SK-N-SH (cell line): ENCODE results near the gene PARD3. TPM values are rescaled to one million over a fixed set of nuclear protein-coding genes. Genes with fewer than 3 reads are reported as not detected.

Source experiments
- CTCF ChIA-PET: fragments of 300-600, 350-600 bp; formaldehyde crosslinking; extraction: SDS; loops from one replicate; lab custom pipeline; 2021; lab: Yijun Ruan, JAX
- POLR2A ChIA-PET: fragments of 350-600 bp; sonication (Branson Sonifier 250); formaldehyde crosslinking; extraction: SDS; loops from one replicate; lab custom pipeline; 2020; ENCODE audit warnings: antibody characterized with exemption, inconsistent platforms; lab: Yijun Ruan, JAX
- DNase-seq: peaks from one replicate; pipeline ENCODE4 v3.0.0; 2012
- H2AFZ ChIP-seq: fragments of 200-600 bp; sonication (generic); 2 replicates; pipeline ENCODE4 v1.8.1; 2016; ENCODE audit warnings: antibody characterized with exemption, mild to moderate bottlenecking, low read depth
- H3F3A ChIP-seq: fragments of 200-600 bp; sonication (generic); replicated peaks from 2 replicates; pipeline ENCODE3; 2016; ENCODE audit warnings: antibody characterized with exemption, mild to moderate bottlenecking; ENCODE audit not compliant: insufficient read depth
- H3K27ac ChIP-seq, 2 experiments: fragments of 200-500 bp in 1 of 2; fragments of 200-600 bp in 1 of 2; sonication (Bioruptor generic) in 1 of 2; sonication (generic), shearing (Covaris generic) in 1 of 2; 2 replicates each; pipeline versions ENCODE4 v1.5.1 to v1.6.1; 2014 to 2016; ENCODE audit warnings: low read depth in 2 of 2, inconsistent platforms in 1 of 2, low read length in 1 of 2, mild to moderate bottlenecking in 1 of 2, mixed read lengths in 1 of 2
- H3K27me3 ChIP-seq: fragments of 200-600 bp; sonication (generic), shearing (Covaris generic); 2 replicates; pipeline ENCODE4 v1.6.1; 2016; ENCODE audit warnings: mixed run types; ENCODE audit not compliant: insufficient read depth
- H3K36me3 ChIP-seq, 2 experiments: fragments of 200-500 bp in 1 of 2; fragments of 200-600 bp in 1 of 2; sonication (Bioruptor generic) in 1 of 2; sonication (generic) in 1 of 2; replicated peaks in 1 of 2; 2 replicates each; pipeline versions ENCODE3 to v1.5.1; 2014 to 2016; ENCODE audit warnings: low read length in 1 of 2, mild to moderate bottlenecking in 1 of 2; ENCODE audit not compliant: insufficient read depth in 2 of 2, control insufficient read depth in 1 of 2
- H3K4me1 ChIP-seq, 2 experiments: fragments of 200-500 bp in 1 of 2; fragments of 200-600 bp in 1 of 2; sonication (Bioruptor generic) in 1 of 2; sonication (generic), shearing (Covaris generic) in 1 of 2; 2 replicates each; pipeline versions ENCODE4 v1.5.1 to v1.6.1; 2014 to 2016; ENCODE audit warnings: low read depth in 1 of 2, low read length in 1 of 2, mixed run types in 1 of 2; ENCODE audit not compliant: insufficient read depth in 2 of 2, control insufficient read depth in 1 of 2
- H3K4me2 ChIP-seq: fragments of 200-600 bp; sonication (generic), shearing (Covaris generic); 2 replicates; pipeline ENCODE4 v1.6.1; 2017; ENCODE audit warnings: mixed run types
- H3K4me3 ChIP-seq, 2 experiments: fragments of 200-500 bp in 1 of 2; fragments of 200-600 bp in 1 of 2; sonication (Bioruptor generic) in 1 of 2; sonication (generic), shearing (Covaris generic) in 1 of 2; 2 replicates each; pipeline versions ENCODE4 v1.5.1 to v1.8.1; 2014 to 2016; ENCODE audit warnings: low read depth in 2 of 2, inconsistent platforms in 1 of 2, low read length in 1 of 2, mild to moderate bottlenecking in 1 of 2, mixed read lengths in 1 of 2, moderate library complexity in 1 of 2
- H3K79me2 ChIP-seq: fragments of 200-600 bp; sonication (generic); 2 replicates; pipeline ENCODE4 v1.8.1; 2017; ENCODE audit warnings: mild to moderate bottlenecking; ENCODE audit not compliant: insufficient read depth
- H3K9ac ChIP-seq: fragments of 200-600 bp; sonication (generic); 2 replicates; pipeline ENCODE4 v1.6.1; 2017; ENCODE audit warnings: mixed run types
- H3K9me2 ChIP-seq: fragments of 200-600 bp; sonication (generic); 2 replicates; pipeline ENCODE4 v1.6.1; 2017; ENCODE audit warnings: mixed run types
- H3K9me3 ChIP-seq: fragments of 200-600 bp; sonication (generic); 2 replicates; pipeline ENCODE4 v1.6.1; 2017; ENCODE audit warnings: mixed run types, mild to moderate bottlenecking, moderate library complexity
- H4K20me1 ChIP-seq: fragments of 200-600 bp; sonication (generic); 2 replicates; pipeline ENCODE4 v1.6.1; 2017; ENCODE audit warnings: mild to moderate bottlenecking, mixed run types; ENCODE audit not compliant: insufficient read depth
- ELF1 ChIP-seq: IDR thresholded peaks from 2 replicates; pipeline ENCODE4 v1.4.0; 2012
- EZH2phosphoT487 ChIP-seq: fragments of 200-600 bp; sonication (generic); IDR thresholded peaks from 2 replicates; pipeline ENCODE4 v1.6.1; 2017; ENCODE audit warnings: low read depth, mixed run types, mild to moderate bottlenecking, antibody characterized with exemption, moderate library complexity, borderline replicate concordance
- FOSL2 ChIP-seq: IDR thresholded peaks from 2 replicates; pipeline ENCODE4 v1.4.0; 2012; ENCODE audit warnings: low read depth, mild to moderate bottlenecking, moderate library complexity, borderline replicate concordance
- FOXJ3 ChIP-seq: sonication (generic); formaldehyde crosslinking; IDR thresholded peaks from 2 replicates; pipeline ENCODE4 v1.5.1; 2020; ENCODE audit warnings: mild to moderate bottlenecking, missing genetic modification reagents
- FOXM1 ChIP-seq: IDR thresholded peaks from 2 replicates; pipeline ENCODE4 v1.4.0; 2012; ENCODE audit warnings: low read depth, mild to moderate bottlenecking
- JUND ChIP-seq: IDR thresholded peaks from 2 replicates; pipeline ENCODE4 v1.4.0; 2012
- MAX ChIP-seq: IDR thresholded peaks from 2 replicates; pipeline ENCODE4 v1.4.0; 2012; ENCODE audit warnings: low read depth
- MXI1 ChIP-seq: IDR thresholded peaks from 2 replicates; pipeline ENCODE4 v1.6.1; 2012; ENCODE audit warnings: mild to moderate bottlenecking, low read depth, low read length, improper control_type of control experiment
- NFIC ChIP-seq: IDR thresholded peaks from 2 replicates; pipeline ENCODE4 v1.4.0; 2012; ENCODE audit warnings: borderline replicate concordance
- PBX3 ChIP-seq: IDR thresholded peaks from 2 replicates; pipeline ENCODE4; 2012
- POLR2AphosphoS5 ChIP-seq: IDR thresholded peaks from 2 replicates; pipeline ENCODE4 v1.6.1; 2012; ENCODE audit warnings: low read depth, low read length
- RAD21 ChIP-seq: IDR thresholded peaks from 2 replicates; pipeline ENCODE4 v1.6.1; 2012; ENCODE audit warnings: mild to moderate bottlenecking, low read length
- RCOR1 ChIP-seq: fragments of 150-350 bp; IDR thresholded peaks from 2 replicates; pipeline ENCODE4 v1.6.1; 2017; ENCODE audit warnings: antibody characterized with exemption, low read length
- RXRA ChIP-seq: IDR thresholded peaks from 2 replicates; pipeline ENCODE4 v1.4.0; 2012; ENCODE audit warnings: low read depth, mild to moderate bottlenecking, borderline replicate concordance
- TAF1 ChIP-seq: IDR thresholded peaks from 2 replicates; pipeline ENCODE4 v1.6.1; 2012; ENCODE audit warnings: low read depth, mild to moderate bottlenecking, low read length, moderate library complexity, borderline replicate concordance
- TCF12 ChIP-seq: IDR thresholded peaks from 2 replicates; pipeline ENCODE4 v1.4.0; 2012
- USF2 ChIP-seq: fragments of 150-350 bp; IDR thresholded peaks from 2 replicates; pipeline ENCODE4 v1.6.1; 2017; ENCODE audit warnings: antibody characterized with exemption, low read length, low read depth, borderline replicate concordance
- YY1 ChIP-seq: IDR thresholded peaks from 2 replicates; pipeline ENCODE4 v1.4.0; 2012; ENCODE audit warnings: low read depth, mild to moderate bottlenecking
- WGBS: methylation state at CpG from one replicate; pipeline ENCODE4 v1.1.6; 2017; ENCODE audit warnings: low lambda C conversion rate; 5-methylcytosine and 5-hydroxymethylcytosine counted together
- polyA plus RNA-seq, 3 experiments: library from polyadenylated mRNA; depleted of rRNA; stranded (reverse); fragments of >200 nt; gene quantifications; 2 replicates each; pipeline ENCODE4 v1.2.3, GENCODE V29; 2012

Gene PARD3
- polyA plus RNA-seq, 1 of the 3 experiments (the other 2 are of a cell fraction) = 29.4 TPM

GRCh38 chr10:34186745-34187144 lies 628.4 kb downstream of the PARD3 start:
- no peaks in the 10 kb centered on the region for H4K20me1 ChIP-seq
- H3K4me1 ChIP-seq = peaks cover 24 to 29% of the 10 kb centered on the region in 2 experiments
- no peak overlapping the region for H3K4me3 ChIP-seq
- H3K36me3 ChIP-seq = no peaks in the 10 kb centered on the region
- H3K27me3 ChIP-seq = no peaks in the 10 kb centered on the region
- DNase-seq = no peak
- peak overlapping the region; percentile 5; the same call in 1 of the 2 replicates for H3K4me2 ChIP-seq
- CTCF ChIA-PET = no interaction called here
- no peak overlapping the region for H2AFZ ChIP-seq
- H3F3A ChIP-seq = peaks cover 15% of the 10 kb centered on the region
- POLR2A ChIA-PET = no interaction called here
- no peaks in the 10 kb centered on the region for H3K9me3 ChIP-seq
- WGBS = 86% methylated on average over 3 of the region's 3 CpGs
- H3K79me2 ChIP-seq = no peaks in the 10 kb centered on the region
- no peaks in the 10 kb centered on the region for H3K9me2 ChIP-seq
- H3K9ac ChIP-seq = no peak overlapping the region
- no peak for TF ChIP-seq NFIC
- TF ChIP-seq POLR2AphosphoS5 = no peak
- TF ChIP-seq USF2 = no peak
- TF ChIP-seq JUND = no peak
- no peak for TF ChIP-seq ELF1
- TF ChIP-seq RXRA = no peak
- TF ChIP-seq RCOR1 = no peak
- TF ChIP-seq MXI1 = no peak
- TF ChIP-seq FOXJ3 (CRISPR knock-in tag) = no peak
- TF ChIP-seq FOSL2 = no peak
- no peak for TF ChIP-seq TAF1
- no peak for TF ChIP-seq RAD21
- TF ChIP-seq, all 33 proteins: peak for 0
- peak overlapping the region; percentile 55 to 66; a peak in 2 of 4 replicates for H3K27ac ChIP-seq

- H3K27ac ChIP-seq = no peak overlapping the region
- no peak for DNase-seq
- TF ChIP-seq YY1 = no peak
- no peak for TF ChIP-seq EZH2phosphoT487
- no peaks in the 10 kb centered on the region for H3K27me3 ChIP-seq
- no peaks in the 10 kb centered on the region for H3K79me2 ChIP-seq
- no peaks in the 10 kb centered on the region for H4K20me1 ChIP-seq
- H3F3A ChIP-seq = peaks cover 15% of the 10 kb centered on the region
- 94% methylated on average over 7 of the region's 7 CpGs for WGBS
- H3K9ac ChIP-seq = no peak overlapping the region
- no peak overlapping the region for H2AFZ ChIP-seq
- peaks cover 29 to 31% of the 10 kb centered on the region in 2 experiments for H3K4me1 ChIP-seq
- H3K9me2 ChIP-seq = no peaks in the 10 kb centered on the region
- CTCF ChIA-PET = no interaction called here
- no peak overlapping the region for H3K4me2 ChIP-seq
- H3K9me3 ChIP-seq = no peaks in the 10 kb centered on the region
- POLR2A ChIA-PET = no interaction called here
- no peaks in the 10 kb centered on the region for H3K36me3 ChIP-seq
- H3K4me3 ChIP-seq = no peak overlapping the region
Measured at GRCh38 chr10:34185998-34186397, 629.1 kb downstream of the PARD3 start.

- peaks cover 29 to 34% of the 10 kb centered on the region in 2 experiments for H3K4me1 ChIP-seq
- H3K9ac ChIP-seq = no peak overlapping the region
- TF ChIP-seq TAF1 = no peak
- TF ChIP-seq FOXM1 = no peak
- no peak for TF ChIP-seq POLR2AphosphoS5
- 0 out of 2 replicates have a peak, but pooled peaks have one; percentile 13 for TF ChIP-seq PBX3
- TF ChIP-seq TCF12 = 0 out of 2 replicates have a peak, but pooled peaks have one; percentile 3
- no peak for TF ChIP-seq MAX
- peak overlapping the region; percentile 12 to 28; a peak in 2 of 4 replicates for H3K27ac ChIP-seq
- H3K4me3 ChIP-seq = no peak overlapping the region
- H4K20me1 ChIP-seq = no peaks in the 10 kb centered on the region
- no peak overlapping the region for H2AFZ ChIP-seq
- H3K4me2 ChIP-seq = no peak overlapping the region
- ChIA-PET CTCF (interaction anchor here (1.0 kb wide), 1 partner anchor 453 kb away, joined by 3 read pairs; no protein-coding TSS in a partner anchor), POLR2A (no interaction called here)
- no peak for DNase-seq
- no peaks in the 10 kb centered on the region for H3K36me3 ChIP-seq
- H3F3A ChIP-seq = peaks cover 15% of the 10 kb centered on the region
- H3K27me3 ChIP-seq = no peaks in the 10 kb centered on the region
- 79% methylated on average over 1 of the region's 1 CpG for WGBS
- H3K9me3 ChIP-seq = no peaks in the 10 kb centered on the region
- H3K79me2 ChIP-seq = no peaks in the 10 kb centered on the region
- no peaks in the 10 kb centered on the region for H3K9me2 ChIP-seq
Measured at GRCh38 chr10:34184939-34185386, 630.1 kb downstream of the PARD3 start.
